ENCODE results near the gene ELF3.
"Not testable (repeated sequence)": the region's sequence is repeated elsewhere in the genome, so short reads cannot be mapped to it uniquely, and the experiment has no call there.

Gene ELF3

GRCh38 chr1:202062636-202063035 is 52.2 kb downstream of the ELF3 start:
- H3K4me3 Mint-ChIP-seq; H3K4me1 Mint-ChIP-seq (ENCODE audit: low read depth); H3K9me3 Mint-ChIP-seq; H3K27me3 Mint-ChIP-seq (ENCODE audit: low read depth); H3K36me3 Mint-ChIP-seq (ENCODE audit: low read depth); H3K27ac Mint-ChIP-seq: not testable (repeated sequence)

GRCh38 chr1:202063093-202063492 is 52.7 kb downstream of the ELF3 start:
- Mint-ChIP-seq H3K4me3 (no peak overlapping the region), H3K4me1 (ENCODE audit: low read depth) (no peaks in the 10 kb centered on the region), H3K36me3 (ENCODE audit: low read depth) (no peaks in the 10 kb centered on the region)

GRCh38 chr1:202064889-202065312 is 54.5 kb downstream of the ELF3 start:
- not testable (repeated sequence) for H3K4me1 Mint-ChIP-seq (ENCODE audit: low read depth); H3K9me3 Mint-ChIP-seq; H3K4me3 Mint-ChIP-seq; H3K36me3 Mint-ChIP-seq (ENCODE audit: low read depth); H3K27ac Mint-ChIP-seq; H3K27me3 Mint-ChIP-seq (ENCODE audit: low read depth)

More at GRCh38 chr1:202063093-202063492, 52.7 kb downstream of the ELF3 start:
- H3K27me3 Mint-ChIP-seq (ENCODE audit: low read depth): no peaks in the 10 kb centered on the region
- no peak overlapping the region for H3K27ac Mint-ChIP-seq
- H3K9me3 Mint-ChIP-seq: no peaks in the 10 kb centered on the region

All from T-helper 1 cell treated with Interleukin-12 subunit alpha and Interleukin-12 subunit beta and Interleukin-4 antibody, amounts not matched to agents 30 μg/mL and 1 μg/mL, for 36 hours (primary cell).